ENCODE measurements around the gene MAK.

DNA sequence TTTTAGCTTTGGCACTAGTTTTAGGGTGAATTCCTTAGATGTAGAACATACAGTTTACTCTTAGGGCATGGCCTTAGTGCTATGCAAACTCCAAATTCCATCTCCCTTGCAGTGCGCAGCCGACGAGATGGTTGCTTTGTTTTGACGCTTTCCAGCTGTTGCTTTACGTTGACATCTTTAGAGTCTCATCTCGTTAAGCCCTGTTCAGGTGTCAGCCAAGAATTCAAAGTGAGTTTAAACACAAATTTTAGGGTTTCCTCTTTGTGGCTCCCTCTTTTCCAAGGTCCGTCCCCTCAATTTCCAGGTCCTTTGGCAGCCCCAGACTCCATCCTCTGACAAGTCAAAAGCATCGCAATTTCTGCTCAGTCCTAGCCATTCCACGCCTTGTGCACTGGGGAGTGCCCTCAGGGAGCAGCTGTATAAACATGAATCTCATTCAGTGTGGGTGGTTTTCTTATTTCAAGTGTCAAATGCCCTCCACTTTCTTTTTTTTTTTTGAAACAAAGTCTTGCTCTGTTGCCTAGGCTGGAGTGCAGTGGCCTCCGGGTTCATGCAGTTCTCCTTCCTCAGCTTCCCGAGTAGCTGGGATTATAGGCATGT is 14.1 kb upstream of the MAK start:
- TF ChIP-seq TP53 (CRISPR knock-in tag; IDR thresholded peaks at IDR 0.05) (no peak), EP300 (IDR thresholded peaks at IDR 0.05) (no peak), POLR2AphosphoS2 (conservative IDR thresholded peaks at IDR 0.05; ENCODE audit: low read length) (no peak), POLR2A (IDR thresholded peaks at IDR 0.05; ENCODE audit: low read length) (no peak)
- TF ChIP-seq, protein P1, sequence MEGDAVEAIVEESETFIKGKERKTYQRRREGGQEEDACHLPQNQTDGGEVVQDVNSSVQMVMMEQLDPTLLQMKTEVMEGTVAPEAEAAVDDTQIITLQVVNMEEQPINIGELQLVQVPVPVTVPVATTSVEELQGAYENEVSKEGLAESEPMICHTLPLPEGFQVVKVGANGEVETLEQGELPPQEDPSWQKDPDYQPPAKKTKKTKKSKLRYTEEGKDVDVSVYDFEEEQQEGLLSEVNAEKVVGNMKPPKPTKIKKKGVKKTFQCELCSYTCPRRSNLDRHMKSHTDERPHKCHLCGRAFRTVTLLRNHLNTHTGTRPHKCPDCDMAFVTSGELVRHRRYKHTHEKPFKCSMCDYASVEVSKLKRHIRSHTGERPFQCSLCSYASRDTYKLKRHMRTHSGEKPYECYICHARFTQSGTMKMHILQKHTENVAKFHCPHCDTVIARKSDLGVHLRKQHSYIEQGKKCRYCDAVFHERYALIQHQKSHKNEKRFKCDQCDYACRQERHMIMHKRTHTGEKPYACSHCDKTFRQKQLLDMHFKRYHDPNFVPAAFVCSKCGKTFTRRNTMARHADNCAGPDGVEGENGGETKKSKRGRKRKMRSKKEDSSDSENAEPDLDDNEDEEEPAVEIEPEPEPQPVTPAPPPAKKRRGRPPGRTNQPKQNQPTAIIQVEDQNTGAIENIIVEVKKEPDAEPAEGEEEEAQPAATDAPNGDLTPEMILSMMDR (IDR thresholded peaks at IDR 0.05): no peak
